Measurements from ENCODE around the gene SLC41A1. TPM values are rescaled to one million over a fixed set of nuclear protein-coding genes. Genes with fewer than 3 reads are reported as not detected.

The SLC41A1 gene
- total RNA-seq, 1 experiment from 2014 or later = 49.7 TPM

DNA sequence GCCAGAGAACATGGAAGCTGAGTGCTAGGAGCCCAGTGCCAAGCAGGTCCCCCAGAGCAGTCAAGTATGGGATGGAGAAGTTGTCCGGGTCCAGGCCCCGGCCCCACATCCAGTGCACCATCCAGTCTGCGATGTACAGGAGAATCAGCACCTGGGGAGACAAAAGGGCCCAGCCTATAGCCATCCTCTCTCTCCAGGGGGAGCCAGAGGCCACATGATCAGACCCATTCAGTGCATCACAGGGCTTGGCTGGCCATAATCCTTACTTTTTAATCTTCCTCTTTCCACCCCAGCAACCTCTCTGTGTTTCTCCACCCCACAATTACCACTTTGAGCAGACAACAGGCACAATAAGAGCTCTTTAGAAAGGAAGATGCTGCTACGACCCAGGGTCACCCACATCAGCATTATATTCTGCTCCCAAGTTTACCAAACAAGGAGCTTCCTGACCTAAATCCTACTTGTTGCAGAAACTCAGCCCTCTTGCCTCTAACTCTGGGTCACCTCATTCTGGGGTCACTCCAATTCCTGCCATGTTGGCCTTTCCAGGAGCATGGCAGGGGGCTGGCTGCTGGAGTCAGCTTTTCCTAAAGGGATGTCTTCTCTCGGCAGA, 21.3 kb downstream of the SLC41A1 start:
- Mint-ChIP-seq H3K4me1 (ENCODE audit: insufficient read depth, unreplicated experiment) (no peaks in the 10 kb centered on the region), H3K4me3 (ENCODE audit: unreplicated experiment) (no peak overlapping the region), H3K9me3 (ENCODE audit: unreplicated experiment) (no peaks in the 10 kb centered on the region), H3K27ac (ENCODE audit: low read depth, unreplicated experiment) (no peak overlapping the region), H3K36me3 (ENCODE audit: insufficient read depth, unreplicated experiment) (peaks cover 24% of the 10 kb centered on the region), H3K27me3 (ENCODE audit: insufficient read depth, unreplicated experiment) (no peaks in the 10 kb centered on the region)
- ChIA-PET CTCF (interaction anchor here (0.5 to 10.4 kb wide), 70 partner anchors 8 to 782 kb away, joined by 3 to 174 read pairs (median 4); partner anchors contain the start of genes PM20D1, RAB29, SLC26A9 and SLC41A1), POLR2A (interaction anchor here (0.7 to 1.7 kb wide), 9 partner anchors 9 to 315 kb away, joined by 3 to 8 read pairs (median 4); partner anchors contain the start of genes ELK4 and RAB29)
- DNase-seq (ENCODE audit: unreplicated experiment) = peak; percentile 89
- TF ChIP-seq CTCF (IDR thresholded peaks at IDR 0.05; ENCODE audit: unreplicated experiment) = peak; percentile 99
- intact Hi-C loops (cut with micrococcal nuclease) = loop anchor here (1.0 to 5.0 kb wide), 5 partner anchors 116 to 315 kb away; no protein-coding TSS in a partner anchor
- no TSS peak for BruUV-seq (replicated peaks)

GRCh38 chr1:205787287-205787916, 25.6 kb downstream of the SLC41A1 start:
- H3K9me3 Mint-ChIP-seq (ENCODE audit: unreplicated experiment) = no peaks in the 10 kb centered on the region
- no peaks in the 10 kb centered on the region for H3K27me3 Mint-ChIP-seq (ENCODE audit: insufficient read depth, unreplicated experiment)
- CTCF ChIA-PET = interaction anchor here (0.7 to 2.4 kb wide), 9 partner anchors 10 to 295 kb away, joined by 3 to 11 read pairs (median 4); no protein-coding TSS in a partner anchor
- H3K27ac Mint-ChIP-seq (ENCODE audit: low read depth, unreplicated experiment) = no peak overlapping the region
- peaks cover 8% of the 10 kb centered on the region for H3K36me3 Mint-ChIP-seq (ENCODE audit: insufficient read depth, unreplicated experiment)
- H3K4me3 Mint-ChIP-seq (ENCODE audit: unreplicated experiment) = no peak overlapping the region
- POLR2A ChIA-PET = interaction anchor here (0.9 to 2.9 kb wide), 2 partner anchors 12 to 38 kb away, joined by 3 to 20 read pairs; partner anchors contain the start of genes NUCKS1 and RAB29
- no TSS peak for BruUV-seq (replicated peaks)
- DNase-seq (ENCODE audit: unreplicated experiment) = no peak
- no peak for TF ChIP-seq CTCF (IDR thresholded peaks at IDR 0.05; ENCODE audit: unreplicated experiment)
- H3K4me1 Mint-ChIP-seq (ENCODE audit: insufficient read depth, unreplicated experiment) = no peaks in the 10 kb centered on the region
- intact Hi-C loops (cut with micrococcal nuclease) = no loop called here

DNA sequence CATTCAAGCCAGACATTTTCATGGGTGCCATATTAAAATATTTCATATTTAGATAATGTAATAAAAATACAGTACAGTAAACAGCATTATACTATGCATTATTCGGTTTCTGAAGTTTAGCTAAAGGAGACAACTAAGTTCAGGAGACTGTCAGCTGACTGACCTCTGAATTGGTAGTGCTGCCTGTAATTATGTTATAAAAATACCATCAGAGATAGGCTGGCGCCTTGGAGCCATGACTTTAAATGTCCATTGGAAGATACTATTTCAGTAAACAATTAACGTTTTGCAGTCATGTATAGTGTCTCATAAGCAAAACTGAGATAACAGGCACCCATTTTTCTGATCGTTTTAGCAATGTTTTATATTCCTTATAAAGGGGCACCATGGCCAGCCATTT, 26.4 kb downstream of the SLC41A1 start:
- no TSS peak for BruUV-seq (replicated peaks)
- Mint-ChIP-seq H3K9me3 (ENCODE audit: unreplicated experiment) (no peaks in the 10 kb centered on the region), H3K27ac (ENCODE audit: low read depth, unreplicated experiment) (no peak overlapping the region), H3K4me3 (ENCODE audit: unreplicated experiment) (no peak overlapping the region), H3K4me1 (ENCODE audit: insufficient read depth, unreplicated experiment) (no peaks in the 10 kb centered on the region), H3K36me3 (ENCODE audit: insufficient read depth, unreplicated experiment) (peaks cover 6% of the 10 kb centered on the region), H3K27me3 (ENCODE audit: insufficient read depth, unreplicated experiment) (no peaks in the 10 kb centered on the region)
- DNase-seq (ENCODE audit: unreplicated experiment) = no peak
- CTCF ChIA-PET = interaction anchor here (0.6 to 3.3 kb wide), 4 partner anchors 121 to 191 kb away, joined by 3 to 23 read pairs (median 8); no protein-coding TSS in a partner anchor
- TF ChIP-seq CTCF (IDR thresholded peaks at IDR 0.05; ENCODE audit: unreplicated experiment) = no peak
- POLR2A ChIA-PET = interaction anchor here (0.6 to 2.9 kb wide), 4 partner anchors 12 to 121 kb away, joined by 3 to 20 read pairs (median 4); partner anchors contain the start of gene RAB29
- intact Hi-C loops (cut with micrococcal nuclease) = no loop called here

GRCh38 chr1:205785446-205785845, 27.6 kb downstream of the SLC41A1 start:
- Mint-ChIP-seq H3K4me3 (ENCODE audit: unreplicated experiment) (no peak overlapping the region), H3K27me3 (ENCODE audit: insufficient read depth, unreplicated experiment) (no peaks in the 10 kb centered on the region), H3K4me1 (ENCODE audit: insufficient read depth, unreplicated experiment) (no peaks in the 10 kb centered on the region), H3K27ac (ENCODE audit: low read depth, unreplicated experiment) (no peak overlapping the region), H3K36me3 (ENCODE audit: insufficient read depth, unreplicated experiment) (peaks cover 2% of the 10 kb centered on the region), H3K9me3 (ENCODE audit: unreplicated experiment) (no peaks in the 10 kb centered on the region)
- ChIA-PET POLR2A (interaction anchor here (0.5 to 2.9 kb wide), 5 partner anchors 10 to 827 kb away, joined by 3 to 20 read pairs (median 5); partner anchors contain the start of genes EIF2D and RAB29), CTCF (interaction anchor here (0.7 to 3.3 kb wide), 8 partner anchors 8 to 194 kb away, joined by 3 to 23 read pairs (median 6); no protein-coding TSS in a partner anchor)
- no peak for TF ChIP-seq CTCF (IDR thresholded peaks at IDR 0.05; ENCODE audit: unreplicated experiment)
- DNase-seq (ENCODE audit: unreplicated experiment) = no peak
- intact Hi-C loops (cut with micrococcal nuclease) = no loop called here
- BruUV-seq (replicated peaks) = no TSS peak
